A673 (cell line): Measurements from ENCODE around the gene LPO. TPM values are rescaled to one million over a fixed set of nuclear protein-coding genes. Genes with fewer than 3 reads are reported as not detected.

Source experiments
- BruUV-seq: library from RNA; stranded (reverse); fragments of 400-500 nt; replicated peaks from 2 replicates; lab custom pipeline; 2021; lab: Mats Ljungman, UMichigan
- CTCF ChIA-PET: fragments of 300-600 bp; sonication (Branson Sonifier 250); formaldehyde crosslinking; loops from one replicate; lab custom pipeline; 2022; ENCODE audit warnings: antibody characterized with exemption; lab: Charles Lee
- POLR2A ChIA-PET: fragments of 300-600 bp; sonication (Branson Sonifier 250); formaldehyde crosslinking; loops from one replicate; lab custom pipeline; 2022; ENCODE audit warnings: antibody characterized with exemption; ENCODE audit not compliant: low non-redundant PET; lab: Charles Lee
- DNase-seq: peaks from one replicate; pipeline ENCODE4 v3.0.0-alpha.2; 2015; ENCODE audit warnings: low spot score
- H3K27ac ChIP-seq: fragments of 200-600 bp; sonication (generic); 2 replicates; pipeline ENCODE4 v1.5.1; 2016; ENCODE audit warnings: mixed run types, low read depth, mild to moderate bottlenecking, mixed read lengths, antibody characterized with exemption, low read length; ENCODE audit not compliant: poor library complexity, severe bottlenecking
- H3K27me3 ChIP-seq: fragments of 200-600 bp; sonication (generic); replicated peaks from 2 replicates; pipeline ENCODE4 v1.6.1; 2017; ENCODE audit warnings: mixed run types, low read depth, mild to moderate bottlenecking, mixed read lengths, antibody characterized with exemption, low read length; ENCODE audit not compliant: insufficient read depth, poor library complexity
- H3K36me3 ChIP-seq: fragments of 200-600 bp; sonication (generic); 2 replicates; pipeline ENCODE4 v1.6.1; 2016; ENCODE audit warnings: mixed run types, mild to moderate bottlenecking, mixed read lengths, antibody characterized with exemption, low read length; ENCODE audit not compliant: insufficient read depth, poor library complexity, severe bottlenecking
- H3K4me1 ChIP-seq: fragments of 200-600 bp; sonication (generic); 2 replicates; pipeline ENCODE4 v1.6.1; 2017; ENCODE audit warnings: mixed run types, mild to moderate bottlenecking, mixed read lengths, antibody characterized with exemption, low read length; ENCODE audit not compliant: insufficient read depth, poor library complexity, severe bottlenecking
- H3K4me3 ChIP-seq: fragments of 200-600 bp; sonication (generic); 2 replicates; pipeline ENCODE4 v1.5.1; 2016; ENCODE audit warnings: low read depth, mixed run types, mild to moderate bottlenecking, mixed read lengths, low read length; ENCODE audit not compliant: poor library complexity, severe bottlenecking
- H3K9me3 ChIP-seq: fragments of 200-600 bp; sonication (generic); 2 replicates; pipeline ENCODE4 v1.6.1; 2016; ENCODE audit warnings: mixed run types, low read depth, mild to moderate bottlenecking, mixed read lengths, antibody characterized with exemption, low read length; ENCODE audit not compliant: poor library complexity, severe bottlenecking
- CTCF ChIP-seq: fragments of 300-800, 200-600 bp; sonication (generic); conservative IDR thresholded peaks from 2 replicates; pipeline ENCODE4 v1.5.1; 2017; ENCODE audit warnings: low read depth, mild to moderate bottlenecking, antibody characterized with exemption, low read length, moderate library complexity, mixed read lengths
- EZH2 ChIP-seq: fragments of 200-600 bp; sonication (generic); IDR thresholded peaks from 2 replicates; pipeline ENCODE4 v1.6.1; 2017; ENCODE audit warnings: borderline replicate concordance, low read depth, mild to moderate bottlenecking, mixed read lengths, antibody characterized with exemption, low read length; ENCODE audit not compliant: poor library complexity, severe bottlenecking
- intact Hi-C: fragments of 100-400 bp; cut with micrococcal nuclease; formaldehyde crosslinking; loops from one replicate; pipeline ENCODE4 v1.10.0; 2022; ENCODE audit not compliant: unreplicated experiment
- total RNA-seq: library from RNA; stranded (reverse); gene quantifications from 2 replicates; pipeline ENCODE4 v1.2.3, GENCODE V29; 2021

The LPO gene
- total RNA-seq, 1 experiment from 2014 or later = 0.34 TPM

GRCh38 chr17:58229384-58229783, 9.0 kb upstream of the LPO start:
- DNase-seq = no peak
- POLR2A ChIA-PET = no interaction called here

GRCh38 chr17:58229881-58230280, 8.5 kb upstream of the LPO start:
- BruUV-seq = no TSS peak
- Histone ChIP-seq H3K9me3 (no peaks in the 10 kb centered on the region), H3K4me1 (peaks cover 2% of the 10 kb centered on the region), H3K4me3 (no peak overlapping the region), H3K27me3 (peaks cover 4% of the 10 kb centered on the region), H3K36me3 (no peaks in the 10 kb centered on the region), H3K27ac (no peak overlapping the region)
- intact Hi-C loops = no loop called here
- CTCF ChIA-PET = interaction anchor here (0.7 kb wide), 1 partner anchor 40 kb away, joined by 3 read pairs; no protein-coding TSS in a partner anchor
- no peak for TF ChIP-seq CTCF
- TF ChIP-seq EZH2 = no peak
- DNase-seq = no peak
- POLR2A ChIA-PET = no interaction called here

More at GRCh38 chr17:58229384-58229783, 9.0 kb upstream of the LPO start:
- peaks cover 3% of the 10 kb centered on the region for H3K27me3 ChIP-seq
- no peak overlapping the region for H3K4me3 ChIP-seq
- TF ChIP-seq EZH2 (no peak), CTCF (no peak)
- intact Hi-C loops = no loop called here
- H3K27ac ChIP-seq = no peak overlapping the region
- no TSS peak for BruUV-seq
- no peaks in the 10 kb centered on the region for H3K36me3 ChIP-seq
- CTCF ChIA-PET = interaction anchor here (0.7 kb wide), 1 partner anchor 40 kb away, joined by 3 read pairs; no protein-coding TSS in a partner anchor
- H3K9me3 ChIP-seq = no peaks in the 10 kb centered on the region
- no peaks in the 10 kb centered on the region for H3K4me1 ChIP-seq

GRCh38 chr17:58231641-58232040, 6.7 kb upstream of the LPO start:
- no peak for TF ChIP-seq EZH2
- no peak for TF ChIP-seq CTCF
- H3K27ac ChIP-seq = no peak overlapping the region
- no peak for DNase-seq
- H3K36me3 ChIP-seq = no peaks in the 10 kb centered on the region
- peaks cover 5% of the 10 kb centered on the region for H3K4me1 ChIP-seq
- no TSS peak for BruUV-seq
- H3K9me3 ChIP-seq = no peaks in the 10 kb centered on the region
- intact Hi-C loops = no loop called here
- ChIA-PET POLR2A (no interaction called here), CTCF (no interaction called here)
- H3K4me3 ChIP-seq = no peak overlapping the region
- peaks cover 10% of the 10 kb centered on the region for H3K27me3 ChIP-seq
